Stomach (tissue), 4 donors: Measurements from ENCODE around the gene SCTR.

Experiments
- EP300 ChIP-seq: sonication (generic); formaldehyde crosslinking; IDR thresholded peaks from one replicate; pipeline ENCODE4 v1.6.1; 2017; ENCODE audit warnings: antibody characterized with exemption
- POLR2A ChIP-seq, 4 donors: fragments of 450-650 bp; IDR thresholded peaks; one replicate each; pipeline ENCODE4 v1.6.1; 2016; ENCODE audit warnings: antibody characterized with exemption in 4 of 4, control low read depth in 2 of 4, mild to moderate bottlenecking in 1 of 4, moderate library complexity in 1 of 4
- TF ChIP-seq, protein P1 (sequence below), 7 experiments: fragments of 450-650 bp in 4 of 7; fragments of 200-600 bp in 3 of 7; sonication (generic) in 3 of 7; IDR thresholded peaks; one replicate each; pipeline ENCODE4 v1.5.1; 2016 to 2019; ENCODE audit warnings: antibody characterized with exemption in 7 of 7, control low read depth in 2 of 7, mild to moderate bottlenecking in 1 of 7

DNA sequence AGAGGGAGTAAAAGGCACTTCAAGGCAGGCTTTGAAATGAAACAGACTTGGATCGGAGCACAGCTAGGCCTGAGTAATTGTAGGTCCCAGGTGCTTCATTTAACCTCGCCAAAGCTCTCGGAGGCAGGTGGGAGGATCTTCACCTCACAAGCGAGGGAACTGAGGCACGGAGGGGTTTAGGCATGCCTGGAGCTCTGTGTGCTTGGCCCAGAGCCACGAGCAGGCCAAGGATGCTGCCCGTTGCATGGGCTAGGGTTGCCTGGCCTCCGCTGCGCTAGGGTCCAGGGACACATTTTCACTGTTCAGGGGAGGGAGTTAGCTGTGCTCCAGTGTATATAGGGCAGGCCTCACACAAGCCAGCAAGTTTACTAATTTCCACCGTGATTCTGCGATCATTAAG lies 81.4 kb downstream of the SCTR start:
- TF ChIP-seq, protein P1, sequence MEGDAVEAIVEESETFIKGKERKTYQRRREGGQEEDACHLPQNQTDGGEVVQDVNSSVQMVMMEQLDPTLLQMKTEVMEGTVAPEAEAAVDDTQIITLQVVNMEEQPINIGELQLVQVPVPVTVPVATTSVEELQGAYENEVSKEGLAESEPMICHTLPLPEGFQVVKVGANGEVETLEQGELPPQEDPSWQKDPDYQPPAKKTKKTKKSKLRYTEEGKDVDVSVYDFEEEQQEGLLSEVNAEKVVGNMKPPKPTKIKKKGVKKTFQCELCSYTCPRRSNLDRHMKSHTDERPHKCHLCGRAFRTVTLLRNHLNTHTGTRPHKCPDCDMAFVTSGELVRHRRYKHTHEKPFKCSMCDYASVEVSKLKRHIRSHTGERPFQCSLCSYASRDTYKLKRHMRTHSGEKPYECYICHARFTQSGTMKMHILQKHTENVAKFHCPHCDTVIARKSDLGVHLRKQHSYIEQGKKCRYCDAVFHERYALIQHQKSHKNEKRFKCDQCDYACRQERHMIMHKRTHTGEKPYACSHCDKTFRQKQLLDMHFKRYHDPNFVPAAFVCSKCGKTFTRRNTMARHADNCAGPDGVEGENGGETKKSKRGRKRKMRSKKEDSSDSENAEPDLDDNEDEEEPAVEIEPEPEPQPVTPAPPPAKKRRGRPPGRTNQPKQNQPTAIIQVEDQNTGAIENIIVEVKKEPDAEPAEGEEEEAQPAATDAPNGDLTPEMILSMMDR (IDR thresholded peaks at IDR 0.05) = no peak
- TF ChIP-seq EP300 = no peak
- no peak for TF ChIP-seq POLR2A (IDR thresholded peaks at IDR 0.05)
